Measurements from ENCODE around the gene ABI1. TPM values are rescaled to one million over a fixed set of nuclear protein-coding genes. Genes with fewer than 3 reads are reported as not detected.

ABI1 gene
- total and polyA plus RNA-seq, 2 of the 13 experiments (the other 11 are each of a cell fraction or from before 2014, with no cell fraction given), result 20.9 to 22.9 TPM

DNA sequence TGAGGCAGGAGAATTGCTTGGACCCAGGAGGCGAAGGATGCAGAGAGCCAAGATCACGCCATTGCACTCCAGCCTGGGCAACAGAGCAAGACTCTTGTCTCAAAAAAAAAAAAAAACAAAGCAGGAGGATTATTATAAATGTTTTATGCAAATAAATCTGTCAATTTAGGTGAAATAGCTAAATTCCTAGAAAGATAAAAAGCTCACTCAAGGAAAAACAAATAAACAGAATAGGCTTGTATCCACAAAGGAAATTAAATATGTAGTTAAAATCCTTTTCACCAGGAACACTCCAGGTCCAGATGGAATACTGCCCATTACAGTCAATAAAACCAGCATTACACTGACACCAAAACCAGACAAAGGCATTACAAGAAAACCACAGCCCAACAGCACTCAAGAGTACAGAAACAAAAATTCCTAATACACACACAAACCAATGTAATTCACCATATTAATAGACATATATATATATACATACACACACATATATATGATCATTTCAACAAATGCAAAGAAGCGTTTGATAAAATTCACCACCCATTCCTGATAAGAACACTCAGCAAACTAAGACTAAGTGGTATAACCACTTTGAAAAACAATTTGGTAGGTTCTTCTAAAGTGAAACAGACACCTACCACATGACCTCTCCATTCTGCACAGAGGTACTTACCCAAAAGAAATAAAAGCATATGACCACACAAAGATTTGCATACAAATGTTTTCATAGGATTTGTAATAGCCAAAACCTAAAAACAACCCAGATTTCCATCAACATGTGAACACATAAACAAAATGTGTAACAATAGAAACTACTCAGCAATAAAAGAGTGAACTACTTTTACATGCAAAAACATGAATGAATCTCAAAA is 38.8 kb downstream of the ABI1 start:
- Histone ChIP-seq H2AFZ (ENCODE audit: low read length) (no peak overlapping the region), H3K9me3 (ENCODE audit: low read length) (no peaks in the 10 kb centered on the region), H3K4me2 (ENCODE audit: low read depth, low read length) (no peak overlapping the region), H3K4me1 (ENCODE audit: insufficient read depth, low read length) (no peaks in the 10 kb centered on the region), H3K27ac (ENCODE audit: extremely low read length, insufficient read depth, low read length) (no peak overlapping the region), H3K79me2 (ENCODE audit: insufficient read depth, low read length) (peaks cover 2% of the 10 kb centered on the region), H4K20me1 (ENCODE audit: insufficient read depth, low read length) (no peaks in the 10 kb centered on the region), H3K9ac (ENCODE audit: insufficient read depth, low read depth, low read length) (no peak overlapping the region), H3K27me3 (ENCODE audit: control insufficient read depth in 1 of 2, insufficient read depth in 2 of 2, low read length in 2 of 2) (no peaks in the 10 kb centered on the region; a peak in 1 of 5 replicates), H3K36me3 (replicated peaks in 1 of 2; ENCODE audit: control insufficient read depth in 1 of 2, insufficient read depth in 2 of 2, low read length in 2 of 2) (peaks cover 1 to 4% of the 10 kb centered on the region in 2 experiments; a peak in 2 of 5 replicates), H3K4me3 (replicated peaks in 1 of 3; ENCODE audit: insufficient read depth in 1 of 3, low read depth in 2 of 3, low read length in 3 of 3) (no peak overlapping the region)
- ATAC-seq (no peak), DNase-seq (ENCODE audit: low spot score) (no peak), FAIRE-seq (no peak)
- ChIA-PET CTCF (ENCODE audit: low intra/inter-chr PET ratio, low total read pairs) (no interaction called here), POLR2A (no interaction called here)
- in situ Hi-C loops (cut with HindIII; ENCODE audit: extremely low pct_ligation_motif_present, low pct_unique_long_range_greater_than_20kb) (no loop called here), intact Hi-C loops (cut with micrococcal nuclease; ENCODE audit: unreplicated experiment) (no loop called here)
- 99% methylated on average over 3 of the region's 3 CpGs for WGBS (ENCODE audit: low lambda C conversion rate)
- no TSS peak for BruUV-seq (replicated peaks)
- TF ChIP-seq NFE2L1 (CRISPR knock-in tag; IDR thresholded peaks at IDR 0.05; ENCODE audit: borderline replicate concordance) (no peak), KAT7 (CRISPR knock-in tag; IDR thresholded peaks at IDR 0.05; ENCODE audit: borderline replicate concordance) (no peak), CBX2 (IDR thresholded peaks at IDR 0.05; ENCODE audit: low read depth, low read length) (no peak), CBX2 (CRISPR knock-in tag; IDR thresholded peaks at IDR 0.05; ENCODE audit: low read depth) (no peak), ZNF253 (CRISPR knock-in tag; IDR thresholded peaks at IDR 0.05; ENCODE audit: borderline replicate concordance) (no peak), ZNF501 (CRISPR knock-in tag; IDR thresholded peaks at IDR 0.05) (no peak)
- TF ChIP-seq, protein P1, sequence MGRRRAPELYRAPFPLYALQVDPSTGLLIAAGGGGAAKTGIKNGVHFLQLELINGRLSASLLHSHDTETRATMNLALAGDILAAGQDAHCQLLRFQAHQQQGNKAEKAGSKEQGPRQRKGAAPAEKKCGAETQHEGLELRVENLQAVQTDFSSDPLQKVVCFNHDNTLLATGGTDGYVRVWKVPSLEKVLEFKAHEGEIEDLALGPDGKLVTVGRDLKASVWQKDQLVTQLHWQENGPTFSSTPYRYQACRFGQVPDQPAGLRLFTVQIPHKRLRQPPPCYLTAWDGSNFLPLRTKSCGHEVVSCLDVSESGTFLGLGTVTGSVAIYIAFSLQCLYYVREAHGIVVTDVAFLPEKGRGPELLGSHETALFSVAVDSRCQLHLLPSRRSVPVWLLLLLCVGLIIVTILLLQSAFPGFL (CRISPR knock-in tag; IDR thresholded peaks at IDR 0.05), result no peak
- TF ChIP-seq, protein P2, sequence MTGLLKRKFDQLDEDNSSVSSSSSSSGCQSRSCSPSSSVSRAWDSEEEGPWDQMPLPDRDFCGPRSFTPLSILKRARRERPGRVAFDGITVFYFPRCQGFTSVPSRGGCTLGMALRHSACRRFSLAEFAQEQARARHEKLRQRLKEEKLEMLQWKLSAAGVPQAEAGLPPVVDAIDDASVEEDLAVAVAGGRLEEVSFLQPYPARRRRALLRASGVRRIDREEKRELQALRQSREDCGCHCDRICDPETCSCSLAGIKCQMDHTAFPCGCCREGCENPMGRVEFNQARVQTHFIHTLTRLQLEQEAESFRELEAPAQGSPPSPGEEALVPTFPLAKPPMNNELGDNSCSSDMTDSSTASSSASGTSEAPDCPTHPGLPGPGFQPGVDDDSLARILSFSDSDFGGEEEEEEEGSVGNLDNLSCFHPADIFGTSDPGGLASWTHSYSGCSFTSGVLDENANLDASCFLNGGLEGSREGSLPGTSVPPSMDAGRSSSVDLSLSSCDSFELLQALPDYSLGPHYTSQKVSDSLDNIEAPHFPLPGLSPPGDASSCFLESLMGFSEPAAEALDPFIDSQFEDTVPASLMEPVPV (CRISPR knock-in tag; IDR thresholded peaks at IDR 0.05), result no peak
- TF ChIP-seq, protein P3, sequence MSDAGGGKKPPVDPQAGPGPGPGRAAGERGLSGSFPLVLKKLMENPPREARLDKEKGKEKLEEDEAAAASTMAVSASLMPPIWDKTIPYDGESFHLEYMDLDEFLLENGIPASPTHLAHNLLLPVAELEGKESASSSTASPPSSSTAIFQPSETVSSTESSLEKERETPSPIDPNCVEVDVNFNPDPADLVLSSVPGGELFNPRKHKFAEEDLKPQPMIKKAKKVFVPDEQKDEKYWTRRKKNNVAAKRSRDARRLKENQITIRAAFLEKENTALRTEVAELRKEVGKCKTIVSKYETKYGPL (CRISPR knock-in tag; IDR thresholded peaks at IDR 0.05), result no peak
- TF ChIP-seq, protein P4, sequence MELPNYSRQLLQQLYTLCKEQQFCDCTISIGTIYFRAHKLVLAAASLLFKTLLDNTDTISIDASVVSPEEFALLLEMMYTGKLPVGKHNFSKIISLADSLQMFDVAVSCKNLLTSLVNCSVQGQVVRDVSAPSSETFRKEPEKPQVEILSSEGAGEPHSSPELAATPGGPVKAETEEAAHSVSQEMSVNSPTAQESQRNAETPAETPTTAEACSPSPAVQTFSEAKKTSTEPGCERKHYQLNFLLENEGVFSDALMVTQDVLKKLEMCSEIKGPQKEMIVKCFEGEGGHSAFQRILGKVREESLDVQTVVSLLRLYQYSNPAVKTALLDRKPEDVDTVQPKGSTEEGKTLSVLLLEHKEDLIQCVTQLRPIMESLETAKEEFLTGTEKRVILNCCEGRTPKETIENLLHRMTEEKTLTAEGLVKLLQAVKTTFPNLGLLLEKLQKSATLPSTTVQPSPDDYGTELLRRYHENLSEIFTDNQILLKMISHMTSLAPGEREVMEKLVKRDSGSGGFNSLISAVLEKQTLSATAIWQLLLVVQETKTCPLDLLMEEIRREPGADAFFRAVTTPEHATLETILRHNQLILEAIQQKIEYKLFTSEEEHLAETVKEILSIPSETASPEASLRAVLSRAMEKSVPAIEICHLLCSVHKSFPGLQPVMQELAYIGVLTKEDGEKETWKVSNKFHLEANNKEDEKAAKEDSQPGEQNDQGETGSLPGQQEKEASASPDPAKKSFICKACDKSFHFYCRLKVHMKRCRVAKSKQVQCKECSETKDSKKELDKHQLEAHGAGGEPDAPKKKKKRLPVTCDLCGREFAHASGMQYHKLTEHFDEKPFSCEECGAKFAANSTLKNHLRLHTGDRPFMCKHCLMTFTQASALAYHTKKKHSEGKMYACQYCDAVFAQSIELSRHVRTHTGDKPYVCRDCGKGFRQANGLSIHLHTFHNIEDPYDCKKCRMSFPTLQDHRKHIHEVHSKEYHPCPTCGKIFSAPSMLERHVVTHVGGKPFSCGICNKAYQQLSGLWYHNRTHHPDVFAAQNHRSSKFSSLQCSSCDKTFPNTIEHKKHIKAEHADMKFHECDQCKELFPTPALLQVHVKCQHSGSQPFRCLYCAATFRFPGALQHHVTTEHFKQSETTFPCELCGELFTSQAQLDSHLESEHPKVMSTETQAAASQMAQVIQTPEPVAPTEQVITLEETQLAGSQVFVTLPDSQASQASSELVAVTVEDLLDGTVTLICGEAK (IDR thresholded peaks at IDR 0.05), result no peak
- TF ChIP-seq, protein P4 (CRISPR knock-in tag; IDR thresholded peaks at IDR 0.05), result no peak
